ENCODE data around the gene FAF1.
A peak's percentile ranks its signal among the peaks of the same experiment; 100 is the strongest.
"Not testable (repeated sequence)": the region's sequence is repeated elsewhere in the genome, so short reads cannot be mapped to it uniquely, and the experiment has no call there.

The FAF1 gene

DNA sequence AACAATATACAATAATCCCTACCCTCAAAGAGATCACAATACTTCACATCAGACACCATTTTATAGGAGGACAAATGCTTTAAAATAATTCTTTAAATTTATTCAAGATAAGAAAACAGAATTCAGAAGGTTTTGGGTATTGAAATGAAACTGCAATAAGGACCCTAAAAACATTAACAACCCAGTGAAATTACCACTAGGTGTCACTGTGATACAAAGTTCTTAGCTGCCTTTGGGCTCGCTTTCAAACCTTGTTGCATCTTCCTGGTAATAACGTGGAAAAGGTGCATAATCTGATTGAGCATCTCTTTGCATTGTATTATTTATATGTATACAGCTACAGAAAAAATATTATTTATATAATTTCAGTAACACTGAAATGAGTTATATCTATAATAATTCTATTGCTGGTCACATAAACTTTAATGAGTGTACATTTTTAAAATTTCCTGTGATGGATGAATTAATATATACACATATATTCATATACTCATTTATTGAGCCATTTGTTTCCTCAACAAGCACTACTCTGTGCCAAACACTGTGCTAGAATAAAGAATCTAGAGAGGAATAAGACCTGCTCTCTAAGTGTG is 185.2 kb downstream of the FAF1 start:
- peak; percentile 66 for DNase-seq (ENCODE audit: low spot score)

DNA sequence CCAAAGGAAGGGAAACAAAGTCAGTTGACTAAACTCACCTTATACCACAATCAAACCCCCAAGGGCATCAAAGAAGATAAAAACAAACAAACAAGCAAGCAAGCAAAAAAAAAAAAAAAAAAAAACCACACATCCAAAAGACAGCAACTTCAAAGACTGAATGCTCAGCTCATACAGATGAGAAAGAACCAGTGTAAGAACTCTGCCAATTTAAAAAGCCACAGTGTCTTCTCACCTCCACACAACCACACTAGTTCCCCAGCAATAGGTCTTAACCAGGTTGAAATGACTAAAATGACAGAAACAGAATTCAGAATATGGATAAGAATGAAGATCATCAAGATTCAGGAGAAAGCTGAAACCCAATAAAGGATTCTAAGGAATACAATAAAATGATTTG is 193.4 kb downstream of the FAF1 start:
- DNase-seq (ENCODE audit: low spot score) = no peak

DNA sequence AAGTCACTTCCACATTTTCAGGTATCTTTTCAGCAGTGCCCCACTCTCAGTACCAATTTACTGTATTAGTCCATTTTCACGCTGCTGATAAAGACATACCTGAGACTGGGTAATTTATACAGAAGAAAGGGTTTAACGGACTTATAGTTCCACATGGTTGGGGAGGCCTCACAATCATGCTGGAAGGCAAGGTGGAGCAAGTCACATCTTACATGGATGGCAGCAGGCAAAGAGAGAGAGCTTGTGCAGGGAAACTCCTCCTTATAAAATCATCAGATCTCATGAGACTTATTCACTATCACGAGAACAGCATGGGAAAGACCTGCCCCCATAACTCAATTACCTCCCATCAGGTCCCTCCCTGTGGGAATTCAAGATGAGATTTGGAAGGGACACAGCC is 203.5 kb downstream of the FAF1 start:
- DNase-seq (ENCODE audit: low spot score) = not testable (repeated sequence)

GRCh38 chr1:50754764-50755163 is 205.3 kb downstream of the FAF1 start:
- not testable (repeated sequence) for DNase-seq (ENCODE audit: low spot score)

- DNase-seq (ENCODE audit: low spot score) = peak; percentile 66
These were observed 209.9 kb downstream of the FAF1 start for GRCh38 chr1:50750021-50750619.

DNA sequence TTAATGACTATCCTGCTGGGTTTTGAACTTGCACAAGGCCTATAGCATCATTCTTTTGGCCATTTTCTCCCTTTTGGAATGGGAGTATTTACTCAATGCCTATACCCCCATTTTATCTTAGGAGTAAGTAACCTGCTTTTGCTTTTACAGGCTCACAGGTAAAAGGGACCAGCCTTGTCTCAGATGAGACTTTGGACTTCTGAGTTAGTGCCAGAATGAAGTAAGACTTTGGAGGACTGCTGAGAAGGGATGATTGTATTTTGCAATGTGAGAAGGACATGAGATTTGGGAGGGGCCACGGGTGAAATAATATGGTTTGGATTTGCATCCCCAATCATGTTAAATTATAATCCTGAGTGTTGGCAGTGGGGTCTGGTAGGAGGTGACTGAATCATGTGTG is 212.7 kb downstream of the FAF1 start:
- DNase-seq (ENCODE audit: low spot score) = no peak

DNA sequence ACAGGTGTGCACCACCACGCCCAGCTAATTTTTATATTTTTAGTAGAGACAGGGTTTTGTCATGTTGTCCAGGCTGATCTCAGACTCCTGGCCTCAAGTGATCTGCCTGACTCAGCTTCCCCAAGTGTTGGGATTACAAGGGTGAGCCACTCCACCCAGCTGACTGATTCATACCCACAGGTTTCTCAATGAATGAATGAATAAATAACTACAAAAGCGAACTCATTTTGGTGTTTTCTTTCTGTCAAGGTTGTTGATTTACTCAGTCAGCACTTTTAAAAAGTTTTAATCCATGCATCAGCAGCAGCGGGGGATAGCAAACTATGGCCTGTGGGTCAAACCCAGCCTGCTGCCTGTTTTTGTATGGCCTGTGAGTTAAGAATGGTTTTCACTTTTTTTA is 217.5 kb downstream of the FAF1 start:
- peak; percentile 5 for DNase-seq (ENCODE audit: low spot score)

- no peak for DNase-seq (ENCODE audit: low spot score)
These were observed 220.9 kb downstream of the FAF1 start for GRCh38 chr1:50739125-50739524.

DNA sequence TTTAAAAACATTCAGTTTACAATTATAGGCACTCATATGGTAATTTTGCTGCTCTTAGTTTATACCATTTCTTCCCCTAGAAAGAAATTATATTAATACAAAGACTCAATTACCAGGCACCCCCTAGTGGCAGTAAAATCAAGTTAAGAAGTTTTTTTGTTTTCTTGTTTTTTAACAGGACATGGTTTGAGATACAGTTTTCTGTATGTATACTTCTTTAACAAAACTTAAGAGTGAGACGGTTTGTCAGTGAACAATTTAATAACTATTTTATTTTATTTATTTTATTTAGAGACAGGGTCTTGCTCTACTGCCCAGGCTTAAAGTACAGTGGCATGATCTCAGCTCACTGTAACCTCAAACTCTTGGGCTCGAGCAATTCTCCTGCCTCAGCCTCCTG is 224.6 kb downstream of the FAF1 start:
- peak; percentile 45 for DNase-seq (ENCODE audit: low spot score)

GRCh38 chr1:50727578-50727977 is 232.5 kb downstream of the FAF1 start:
- not testable (repeated sequence) for DNase-seq (ENCODE audit: low spot score)

GRCh38 chr1:50724626-50725286 is 235.3 kb downstream of the FAF1 start:
- DNase-seq (ENCODE audit: low spot score) = no peak

DNA sequence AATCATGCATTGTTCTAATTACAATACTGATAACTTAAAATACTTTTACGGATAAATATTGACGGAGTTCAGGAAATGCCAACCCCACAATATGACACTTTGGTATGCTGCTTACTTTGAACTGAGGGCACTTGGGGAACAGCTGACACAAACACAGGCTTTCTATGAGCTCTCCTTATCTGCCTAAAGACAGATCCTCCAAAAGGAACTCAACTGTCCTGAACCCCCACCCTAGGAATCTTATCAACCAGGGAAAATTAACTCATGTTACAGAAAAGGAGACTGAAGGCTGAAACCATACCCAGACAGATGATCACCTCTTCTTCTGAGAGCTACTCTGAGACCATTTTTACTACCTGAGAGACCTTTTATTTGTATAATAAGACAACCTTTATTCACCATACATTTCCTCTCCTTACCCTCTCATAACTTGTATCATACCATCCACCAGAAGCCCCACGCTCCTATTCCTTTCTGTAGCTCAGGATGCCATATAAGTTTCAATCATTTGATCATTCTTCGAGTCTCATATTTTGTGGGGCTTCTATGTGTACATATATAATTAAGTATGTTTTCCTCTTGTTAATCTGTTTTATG is 239.5 kb downstream of the FAF1 start:
- no peak for DNase-seq (ENCODE audit: low spot score)

DNA sequence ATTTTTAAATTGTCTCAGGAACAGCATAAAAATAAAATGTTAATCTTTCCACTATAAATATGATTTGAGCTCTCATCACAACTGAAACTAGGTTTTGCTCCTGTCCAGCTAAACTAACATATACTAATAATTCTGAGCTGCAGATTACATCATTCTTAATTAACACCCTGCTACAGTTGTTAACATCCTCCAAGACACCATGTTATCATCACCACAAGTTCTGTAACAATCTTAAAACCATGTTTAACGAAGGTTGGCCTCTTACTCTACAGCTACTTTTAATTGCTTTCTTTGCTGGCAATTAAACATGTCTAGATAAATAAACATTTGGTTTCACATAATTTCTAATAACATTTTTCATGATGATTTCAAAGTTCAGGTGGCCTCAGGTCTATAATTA is 240.9 kb downstream of the FAF1 start:
- DNase-seq (ENCODE audit: low spot score) = no peak

GRCh38 chr1:50717327-50717726 is 242.7 kb downstream of the FAF1 start:
- DNase-seq (ENCODE audit: low spot score) = no peak

- DNase-seq (ENCODE audit: low spot score) = not testable (repeated sequence)
These were observed 243.6 kb downstream of the FAF1 start for GRCh38 chr1:50716455-50716854.

DNA sequence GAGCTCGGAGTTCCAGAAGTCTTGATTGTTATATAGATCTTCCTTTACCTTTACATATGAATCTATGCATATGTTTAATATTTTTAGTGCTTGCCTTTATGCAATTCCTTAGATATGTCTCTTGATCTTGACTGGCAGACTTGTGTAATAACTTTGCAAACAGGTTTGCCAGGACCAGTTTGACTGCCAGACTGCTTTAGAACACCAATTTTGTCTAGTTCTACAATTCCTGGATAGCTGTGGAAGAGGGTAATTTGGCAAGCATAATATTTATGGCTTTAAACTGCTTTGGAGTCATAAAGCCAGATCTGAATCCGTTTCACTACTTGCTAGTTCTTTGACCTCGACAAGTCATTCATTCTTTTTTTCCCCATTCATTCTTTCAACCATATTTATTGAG is 250.0 kb downstream of the FAF1 start:
- DNase-seq (ENCODE audit: low spot score) = no peak

- DNase-seq (ENCODE audit: low spot score) = no peak
These were observed 252.2 kb downstream of the FAF1 start for GRCh38 chr1:50707824-50708223.

DNA sequence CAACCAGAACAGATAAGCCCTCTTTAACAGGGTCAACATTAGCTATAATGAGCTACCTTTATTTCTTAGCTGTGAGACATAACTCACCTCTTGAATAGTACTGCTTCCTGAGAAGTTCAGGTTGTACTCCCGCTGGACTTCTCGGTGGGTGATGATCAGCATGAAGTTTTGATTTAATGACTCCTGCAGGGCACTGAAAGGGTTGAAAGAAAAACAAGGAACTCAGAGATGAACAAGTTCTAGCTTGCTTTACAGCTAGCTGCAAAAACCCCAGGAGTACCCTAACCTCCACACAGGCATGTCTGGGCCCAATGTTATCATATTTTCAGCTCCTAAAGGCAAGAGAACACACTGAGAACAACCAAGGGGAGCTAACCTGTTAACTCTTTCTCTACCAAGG is 254.4 kb downstream of the FAF1 start:
- no peak for DNase-seq (ENCODE audit: low spot score)

GRCh38 chr1:50705041-50705440 is 255.0 kb downstream of the FAF1 start:
- no peak for DNase-seq (ENCODE audit: low spot score)

DNA sequence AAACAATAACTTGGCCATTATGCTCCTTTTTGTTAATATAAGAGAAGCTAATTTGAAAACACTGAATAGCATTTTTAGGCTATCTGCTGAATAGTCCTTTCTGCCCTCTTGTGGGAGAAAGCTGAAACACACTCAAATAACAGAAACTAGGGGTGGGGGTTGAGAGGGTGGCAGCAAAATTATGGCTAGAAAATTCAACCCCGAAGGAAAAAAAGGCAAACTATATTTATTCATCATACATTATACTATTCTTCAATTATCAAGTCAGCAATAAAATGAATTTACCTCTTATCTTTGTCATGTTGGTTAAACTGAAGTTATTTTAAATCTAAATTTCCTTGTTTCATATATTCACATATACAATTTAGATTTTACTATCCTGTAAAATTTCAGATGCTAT is 255.9 kb downstream of the FAF1 start:
- DNase-seq (ENCODE audit: low spot score) = peak; percentile 44

GRCh38 chr1:50703240-50703639 is 256.8 kb downstream of the FAF1 start:
- no peak for DNase-seq (ENCODE audit: low spot score)

GRCh38 chr1:50702395-50702794 is 257.7 kb downstream of the FAF1 start:
- no peak for DNase-seq (ENCODE audit: low spot score)

- no peak for DNase-seq (ENCODE audit: low spot score)
These were observed 258.3 kb downstream of the FAF1 start for GRCh38 chr1:50701706-50702317.

All from RKO (cell line).